GM19455 (cell line): ENCODE results near the gene TMEM201.

Source experiments
- ATAC-seq: cut with Tn5 transposase; IDR thresholded peaks from one replicate; pipeline ENCODE4 v1.9.1; 2021; ENCODE audit not compliant: unreplicated experiment

Gene TMEM201

GRCh38 chr1:9577423-9577822 is 11.3 kb upstream of the TMEM201 start:
- ATAC-seq: no peak

GRCh38 chr1:9580942-9581341 is 7.8 kb upstream of the TMEM201 start:
- ATAC-seq: no peak

- ATAC-seq: no peak
These were observed 2.5 kb upstream of the TMEM201 start for GRCh38 chr1:9586147-9586766.

- ATAC-seq: peak; percentile 15
These were observed 520 bp downstream of the TMEM201 start for GRCh38 chr1:9589144-9589718.

- ATAC-seq: no peak
These were observed 1.0 kb downstream of the TMEM201 start for GRCh38 chr1:9589719-9590157.

GRCh38 chr1:9590201-9590600 is 1.5 kb downstream of the TMEM201 start:
- no peak for ATAC-seq

DNA sequence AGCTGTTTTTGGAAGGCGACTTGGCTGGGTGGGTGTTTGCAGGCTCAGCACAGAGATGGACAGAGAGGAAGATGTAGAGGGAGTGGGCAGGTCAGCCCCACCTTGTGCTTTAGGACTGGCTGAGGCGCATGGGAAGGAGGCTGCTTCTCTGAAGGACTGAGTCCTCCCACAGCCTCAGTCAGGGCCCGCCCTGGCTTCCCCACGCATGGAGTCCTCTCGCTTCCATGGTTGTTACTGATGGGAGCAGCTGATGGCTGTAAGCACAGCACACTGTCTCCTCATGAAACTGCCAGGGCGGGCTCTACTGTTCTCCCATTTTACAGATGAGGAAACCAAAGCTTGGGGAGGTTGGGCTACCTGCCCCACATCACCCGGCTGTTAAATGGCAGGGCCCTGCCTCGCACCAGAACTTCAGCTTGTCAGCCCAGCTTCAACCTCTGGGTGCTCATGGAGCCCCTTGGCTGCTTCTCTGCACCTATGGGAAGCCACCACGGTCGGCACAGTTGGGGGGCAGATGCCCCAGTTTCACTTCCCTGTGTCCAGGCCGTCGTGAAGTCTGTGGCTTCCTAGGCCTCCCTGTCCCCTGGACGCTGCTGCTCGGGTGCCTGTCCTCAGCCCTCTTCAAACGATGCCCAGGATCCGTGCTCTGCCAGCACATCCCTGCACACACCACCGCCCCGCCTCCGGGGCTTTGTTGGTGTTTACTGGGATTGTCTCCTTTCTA is 2.4 kb downstream of the TMEM201 start:
- no peak for ATAC-seq

- ATAC-seq: no peak
These were observed 3.2 kb downstream of the TMEM201 start for GRCh38 chr1:9591669-9592509.

- ATAC-seq: no peak
These were observed 3.9 kb downstream of the TMEM201 start for GRCh38 chr1:9592510-9593075.

DNA sequence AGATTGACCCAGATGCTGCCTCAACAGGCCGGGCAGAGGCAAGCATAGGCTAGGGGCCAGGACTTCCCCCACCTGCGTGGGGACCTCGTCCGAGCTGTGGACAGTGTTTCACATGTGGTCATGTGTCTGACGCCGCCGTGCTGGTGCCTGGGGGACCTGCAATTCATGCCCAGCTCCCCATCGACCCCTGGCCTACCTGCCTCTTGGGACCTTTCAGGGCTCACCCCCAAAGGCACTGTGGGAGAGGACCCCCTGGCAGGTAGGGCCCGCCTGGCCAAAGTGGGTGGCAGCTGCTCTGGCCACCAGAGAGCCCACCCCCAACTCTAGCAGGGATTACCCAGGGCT is 4.4 kb downstream of the TMEM201 start:
- ATAC-seq: no peak

DNA sequence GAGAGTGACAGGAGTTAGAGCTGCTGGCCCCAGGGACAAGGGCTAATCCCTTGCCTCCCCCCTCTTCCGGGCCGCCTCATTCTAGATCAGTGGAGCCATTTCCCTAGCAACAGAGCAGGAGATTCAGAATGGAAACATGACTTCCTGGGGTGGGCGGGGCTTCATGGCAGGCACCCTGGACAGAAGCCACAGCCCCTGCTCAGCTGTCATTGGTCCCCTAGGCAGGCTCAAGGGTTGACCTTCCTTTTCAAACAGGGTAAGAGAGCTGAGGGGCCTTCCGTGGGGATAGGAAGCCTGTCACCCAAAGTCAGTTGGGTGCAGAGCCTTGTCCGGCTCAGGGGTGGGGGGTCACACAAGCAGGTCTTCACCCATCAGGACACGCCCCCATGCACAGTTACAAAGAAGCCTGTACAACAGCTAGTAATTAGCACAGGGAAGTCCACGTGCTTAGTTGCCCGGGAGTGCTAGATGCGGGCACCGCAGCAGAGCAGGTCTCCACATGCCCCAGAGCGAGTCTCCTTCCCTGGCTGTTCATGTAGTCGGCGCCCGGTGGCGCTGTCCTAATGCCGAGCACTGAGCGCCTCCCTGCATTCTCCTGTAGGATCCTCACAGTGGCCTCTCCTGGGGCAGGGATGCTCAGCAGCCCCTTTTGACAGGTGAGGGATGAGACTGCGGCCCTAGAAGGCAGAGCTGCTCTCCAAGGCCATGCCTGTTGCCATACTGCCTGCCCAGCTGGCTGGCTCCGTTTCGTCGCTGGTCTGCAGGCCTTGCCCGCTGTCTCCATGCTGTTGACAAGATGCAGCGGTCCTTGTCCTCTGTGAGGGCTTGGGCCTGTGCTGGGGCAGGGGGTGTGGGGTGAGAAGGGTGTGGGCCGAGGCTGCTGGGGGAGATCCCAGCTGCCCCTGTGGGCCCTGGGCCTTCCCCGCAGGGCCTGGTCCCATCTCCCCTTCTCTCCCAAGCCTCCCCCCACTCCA is 5.1 kb downstream of the TMEM201 start:
- no peak for ATAC-seq

DNA sequence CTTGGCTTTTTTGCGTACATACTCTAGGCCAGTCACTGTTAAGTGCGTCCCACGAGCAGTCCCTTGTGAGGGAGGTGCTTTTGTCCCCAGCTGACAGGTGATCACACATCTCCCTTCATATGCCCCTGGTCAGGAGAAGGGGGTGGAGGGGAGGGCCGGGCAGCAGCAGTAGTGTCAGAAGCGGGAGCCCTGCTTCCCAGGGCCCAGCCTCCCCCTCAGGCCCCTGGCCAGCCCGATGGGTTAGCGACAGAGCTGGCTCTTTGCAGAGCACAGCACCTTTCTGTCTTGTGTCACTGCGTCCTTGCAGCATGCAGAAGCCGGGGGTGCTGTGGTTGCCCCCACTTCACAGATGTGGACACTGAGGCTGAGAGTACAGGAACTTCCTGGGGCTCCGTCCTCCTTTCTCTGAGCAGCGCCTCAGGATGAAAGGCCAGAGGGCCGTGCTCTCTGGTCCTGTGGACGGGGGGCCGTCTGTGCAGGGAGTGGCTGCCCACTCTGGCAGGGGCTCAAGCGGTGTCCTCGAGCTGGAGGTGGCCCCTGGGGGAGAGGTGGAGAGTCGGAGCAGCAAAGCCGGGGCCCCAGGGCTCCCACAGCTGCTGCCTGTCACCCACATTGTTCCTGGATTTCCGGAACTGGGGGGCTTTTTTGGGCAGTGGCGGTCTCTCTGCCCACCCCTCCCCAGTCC is 5.9 kb downstream of the TMEM201 start:
- ATAC-seq: no peak

- ATAC-seq: no peak
These were observed 6.7 kb downstream of the TMEM201 start for GRCh38 chr1:9595156-9595967.

GRCh38 chr1:9595968-9596340 is 7.2 kb downstream of the TMEM201 start:
- no peak for ATAC-seq

- ATAC-seq: no peak
These were observed 7.9 kb downstream of the TMEM201 start for GRCh38 chr1:9596415-9597123.

DNA sequence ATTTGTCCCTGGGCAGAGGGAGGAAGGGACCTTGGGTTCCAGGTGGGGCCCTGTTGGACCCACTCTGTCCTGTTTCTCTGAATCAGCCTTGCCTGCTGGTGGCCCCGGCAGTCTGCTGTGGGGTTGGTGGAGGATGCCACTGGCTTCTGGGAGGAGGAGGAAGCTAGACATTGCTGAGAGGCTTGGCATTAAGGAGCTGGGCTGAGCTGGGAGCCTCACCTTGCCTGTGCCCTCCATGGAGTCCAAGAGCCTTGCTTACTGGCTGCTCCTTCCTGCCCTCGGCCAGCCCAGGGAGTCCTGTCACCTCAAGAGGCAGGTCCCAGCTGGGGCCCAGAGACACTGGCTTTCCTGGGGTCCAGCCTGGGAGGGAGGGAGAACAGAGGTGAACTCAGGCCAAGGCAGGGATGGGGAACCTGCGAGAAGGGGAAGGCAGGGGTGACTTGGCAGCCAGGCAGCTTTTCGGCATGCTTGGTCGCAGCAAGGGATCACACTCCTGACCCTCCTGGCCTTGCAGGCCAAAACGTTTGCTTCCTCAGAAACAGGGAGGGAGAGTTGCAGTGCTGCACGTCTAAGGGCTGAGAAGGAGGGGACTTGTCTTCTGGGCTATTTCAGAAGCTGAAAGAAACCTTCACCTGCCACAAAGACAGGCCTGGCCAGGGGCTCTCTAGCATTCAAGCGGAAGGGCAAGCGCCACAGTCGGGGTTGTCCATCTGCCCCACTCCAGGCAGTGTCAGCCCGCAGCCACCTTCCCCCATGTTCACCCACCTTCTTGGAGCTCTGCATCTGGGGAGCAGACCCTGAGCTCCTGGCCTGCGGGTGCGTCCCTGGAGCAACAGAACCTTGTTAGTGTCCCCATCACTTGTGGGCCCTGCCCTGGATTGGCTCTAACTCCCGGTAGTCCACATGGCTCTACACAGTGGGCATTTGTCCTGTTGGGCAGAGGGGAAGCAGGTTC is 8.9 kb downstream of the TMEM201 start:
- ATAC-seq: no peak

GRCh38 chr1:9598316-9598700 is 9.6 kb downstream of the TMEM201 start:
- no peak for ATAC-seq
